ENCODE results near the gene ILRUN. TPM values are rescaled to one million over a fixed set of nuclear protein-coding genes. Genes with fewer than 3 reads are reported as not detected.
"Not testable (repeated sequence)": the region's sequence is repeated elsewhere in the genome, so short reads cannot be mapped to it uniquely, and the experiment has no call there.

The ILRUN gene
- 81.7 TPM for total RNA-seq

GRCh38 chr6:34696739-34697543 is at the start of gene ILRUN:
ILRUN (minus strand) TSS chr6:34696767; CDS start chr6:34696603, 164 bp downstream.
- DNase-seq (ENCODE audit: low spot score) (peak; percentile 98), ATAC-seq (peak; percentile 91)

GRCh38 chr6:34745277-34746103 is 48.9 kb upstream of the ILRUN start:
- DNase-seq (ENCODE audit: low spot score) (no peak), ATAC-seq (peak; percentile 71)

GRCh38 chr6:34744294-34744647 is 47.7 kb upstream of the ILRUN start:
- DNase-seq (ENCODE audit: low spot score), result not testable (repeated sequence)

GRCh38 chr6:34743625-34744293 is 47.2 kb upstream of the ILRUN start:
- ATAC-seq (no peak), DNase-seq (ENCODE audit: low spot score) (no peak)

More at GRCh38 chr6:34744294-34744647, 47.7 kb upstream of the ILRUN start:
- ATAC-seq, result not testable (repeated sequence)

- no peak for ATAC-seq
Measured at GRCh38 chr6:34742094-34742493, 45.5 kb upstream of the ILRUN start.

GRCh38 chr6:34736823-34737222 is 40.3 kb upstream of the ILRUN start:
- no peak for ATAC-seq
- no peak for DNase-seq (ENCODE audit: low spot score)

More at GRCh38 chr6:34742094-34742493, 45.5 kb upstream of the ILRUN start:
- DNase-seq (ENCODE audit: low spot score), result no peak

GRCh38 chr6:34731393-34732060 is 35.0 kb upstream of the ILRUN start:
- DNase-seq (ENCODE audit: low spot score) (no peak), ATAC-seq (peak; percentile 76)

GRCh38 chr6:34729631-34730470 is 33.3 kb upstream of the ILRUN start:
- ATAC-seq (no peak), DNase-seq (ENCODE audit: low spot score) (no peak)

- DNase-seq (ENCODE audit: low spot score), result no peak
- no peak for ATAC-seq
Measured at GRCh38 chr6:34726055-34726454, 29.5 kb upstream of the ILRUN start.

- no peak for DNase-seq (ENCODE audit: low spot score)
- ATAC-seq, result no peak
Measured at GRCh38 chr6:34723203-34723602, 26.6 kb upstream of the ILRUN start.

- ATAC-seq, result no peak
- DNase-seq (ENCODE audit: low spot score), result no peak
Measured at GRCh38 chr6:34722451-34722850, 25.9 kb upstream of the ILRUN start.

GRCh38 chr6:34720160-34720559 is 23.6 kb upstream of the ILRUN start:
- ATAC-seq; DNase-seq (ENCODE audit: low spot score): not testable (repeated sequence)

- not testable (repeated sequence) for ATAC-seq; DNase-seq (ENCODE audit: low spot score)
Measured at GRCh38 chr6:34719646-34720045, 23.1 kb upstream of the ILRUN start.

- DNase-seq (ENCODE audit: low spot score) (no peak), ATAC-seq (no peak)
Measured at GRCh38 chr6:34718976-34719375, 22.4 kb upstream of the ILRUN start.

GRCh38 chr6:34717466-34717865 is 20.9 kb upstream of the ILRUN start:
- no peak for ATAC-seq

GRCh38 chr6:34714663-34715062 is 18.1 kb upstream of the ILRUN start:
- ATAC-seq, result no peak
- DNase-seq (ENCODE audit: low spot score), result no peak

More at GRCh38 chr6:34717466-34717865, 20.9 kb upstream of the ILRUN start:
- DNase-seq (ENCODE audit: low spot score), result no peak

GRCh38 chr6:34712881-34713280 is 16.3 kb upstream of the ILRUN start:
- not testable (repeated sequence) for DNase-seq (ENCODE audit: low spot score); ATAC-seq

GRCh38 chr6:34709386-34709785 is 12.8 kb upstream of the ILRUN start:
- DNase-seq (ENCODE audit: low spot score) (peak; percentile 82), ATAC-seq (peak; percentile 96)

- ATAC-seq (no peak), DNase-seq (ENCODE audit: low spot score) (no peak)
Measured at GRCh38 chr6:34705241-34705640, 8.7 kb upstream of the ILRUN start.

- DNase-seq (ENCODE audit: low spot score), result no peak
- ATAC-seq, result no peak
Measured at GRCh38 chr6:34701199-34701598, 4.6 kb upstream of the ILRUN start.

Data from left lobe of liver (tissue), 2 donors.